SH-SY5Y (cell line): ENCODE results near the gene ZNF497.

Experiments used
- GATA2 ChIP-seq: IDR thresholded peaks from 2 replicates; pipeline ENCODE4 v1.6.1; 2011; ENCODE audit warnings: mild to moderate bottlenecking, low read depth, low read length
- GATA3 ChIP-seq: IDR thresholded peaks from 2 replicates; pipeline ENCODE4 v1.6.1; 2011; ENCODE audit warnings: low read depth, mild to moderate bottlenecking, low read length, moderate library complexity

- TF ChIP-seq GATA2 = no peak
- no peak for TF ChIP-seq GATA3
Measured at GRCh38 chr19:58305065-58305931, 57.3 kb downstream of the ZNF497 start, which contains the start of gene ERVK3-1.
